ENCODE data around the gene GBGT1.

- TF ChIP-seq POLR2A (IDR thresholded peaks at IDR 0.05; ENCODE audit: low read depth, low read length) (no peak), TAF1 (IDR thresholded peaks at IDR 0.05; ENCODE audit: borderline replicate concordance, low read depth, low read length) (no peak), POLR2AphosphoS5 (IDR thresholded peaks at IDR 0.05; ENCODE audit: low read depth, low read length) (no peak)
These were observed 23.0 kb upstream of the GBGT1 start for GRCh38 chr9:133186736-133187135.
